ENCODE measurements around the gene TSPAN18.

DNA sequence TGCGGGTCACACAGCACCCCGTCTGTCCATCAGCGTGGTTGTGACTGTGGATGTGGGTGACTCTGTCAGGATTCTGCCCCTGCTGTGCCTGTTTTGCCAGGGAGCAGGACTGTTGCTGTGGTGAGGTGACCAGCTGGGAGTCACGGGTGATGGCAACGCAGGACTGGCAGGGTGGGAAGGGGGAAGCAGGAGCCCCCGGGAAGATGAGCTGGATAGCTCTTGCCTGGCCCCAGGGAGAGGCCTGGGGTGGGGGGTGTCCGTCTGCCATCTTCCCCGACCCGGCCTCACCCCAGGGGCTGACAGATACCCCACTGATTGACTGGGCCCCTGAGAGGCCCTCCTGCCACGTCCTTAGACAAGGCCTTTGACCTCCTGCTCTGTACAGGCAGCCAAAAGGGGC is 34.3 kb upstream of the TSPAN18 start:
- TF ChIP-seq POLR2A (IDR thresholded peaks at IDR 0.05): no peak
- TF ChIP-seq, protein P1, sequence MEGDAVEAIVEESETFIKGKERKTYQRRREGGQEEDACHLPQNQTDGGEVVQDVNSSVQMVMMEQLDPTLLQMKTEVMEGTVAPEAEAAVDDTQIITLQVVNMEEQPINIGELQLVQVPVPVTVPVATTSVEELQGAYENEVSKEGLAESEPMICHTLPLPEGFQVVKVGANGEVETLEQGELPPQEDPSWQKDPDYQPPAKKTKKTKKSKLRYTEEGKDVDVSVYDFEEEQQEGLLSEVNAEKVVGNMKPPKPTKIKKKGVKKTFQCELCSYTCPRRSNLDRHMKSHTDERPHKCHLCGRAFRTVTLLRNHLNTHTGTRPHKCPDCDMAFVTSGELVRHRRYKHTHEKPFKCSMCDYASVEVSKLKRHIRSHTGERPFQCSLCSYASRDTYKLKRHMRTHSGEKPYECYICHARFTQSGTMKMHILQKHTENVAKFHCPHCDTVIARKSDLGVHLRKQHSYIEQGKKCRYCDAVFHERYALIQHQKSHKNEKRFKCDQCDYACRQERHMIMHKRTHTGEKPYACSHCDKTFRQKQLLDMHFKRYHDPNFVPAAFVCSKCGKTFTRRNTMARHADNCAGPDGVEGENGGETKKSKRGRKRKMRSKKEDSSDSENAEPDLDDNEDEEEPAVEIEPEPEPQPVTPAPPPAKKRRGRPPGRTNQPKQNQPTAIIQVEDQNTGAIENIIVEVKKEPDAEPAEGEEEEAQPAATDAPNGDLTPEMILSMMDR (IDR thresholded peaks at IDR 0.05): no peak
- TF ChIP-seq EP300 (IDR thresholded peaks at IDR 0.05): no peak
- no peak for TF ChIP-seq POLR2AphosphoS5 (IDR thresholded peaks at IDR 0.05)

Data from stomach (tissue), 4 donors.